H1 (cell line): ENCODE data around the gene KRT84. TPM values are rescaled to one million over a fixed set of nuclear protein-coding genes. Genes with fewer than 3 reads are reported as not detected.

Experiments
- CTCF ChIA-PET: fragments of 300-600 bp; sonication (Branson Sonifier 250); formaldehyde crosslinking; loops from one replicate; lab custom pipeline; 2021; ENCODE audit not compliant: partially characterized antibody; lab: Charles Lee
- POLR2A ChIA-PET: fragments of 300-600 bp; sonication (Branson Sonifier 250); formaldehyde crosslinking; loops from one replicate; lab custom pipeline; 2021; ENCODE audit warnings: inconsistent platforms; ENCODE audit not compliant: partially characterized antibody; lab: Charles Lee
- DNase-seq, 2 experiments: peaks; one replicate each; pipeline versions ENCODE4 v3.0.0 to v3.0.0-alpha.2; 2010 to 2022; ENCODE audit warnings: low spot score in 2 of 2, low read depth in 1 of 2, mixed read lengths in 1 of 2
- FAIRE-seq: peaks from 2 replicates; lab custom pipeline; 2011; peaks lifted over from hg19 to GRCh38; lab: Jason Lieb, UNC
- H2AFZ ChIP-seq: 2 replicates; pipeline ENCODE4 v1.8.1; 2012; ENCODE audit warnings: low read length, inconsistent platforms
- H2AK5ac ChIP-seq: 2 replicates; pipeline ENCODE4 v1.6.1; 2013; ENCODE audit warnings: low read depth, low read length
- H2BK120ac ChIP-seq: replicated peaks from 2 replicates; pipeline ENCODE3; 2013; ENCODE audit warnings: low read depth, low read length, inconsistent platforms
- H2BK12ac ChIP-seq: 2 replicates; pipeline ENCODE4 v1.6.1; 2013; ENCODE audit warnings: low read depth, low read length
- H2BK15ac ChIP-seq: 2 replicates; pipeline ENCODE4 v1.6.1; 2013; ENCODE audit warnings: low read length
- H2BK20ac ChIP-seq: 2 replicates; pipeline ENCODE4 v1.6.1; 2013; ENCODE audit warnings: low read length
- H2BK5ac ChIP-seq: 2 replicates; pipeline ENCODE4 v1.6.1; 2013; ENCODE audit warnings: low read depth, low read length
- H3K14ac ChIP-seq: 2 replicates; pipeline ENCODE4 v1.6.1; 2013; ENCODE audit warnings: inconsistent platforms; ENCODE audit not compliant: insufficient read length
- H3K18ac ChIP-seq: 2 replicates; pipeline ENCODE4 v1.6.1; 2013; ENCODE audit warnings: low read length; ENCODE audit errors: extremely low read depth
- H3K23ac ChIP-seq: 2 replicates; pipeline ENCODE4 v1.6.1; 2013; ENCODE audit warnings: inconsistent platforms; ENCODE audit not compliant: insufficient read length
- H3K23me2 ChIP-seq: 2 replicates; pipeline ENCODE4 v1.6.1; 2013; ENCODE audit warnings: low read depth, low read length
- H3K27ac ChIP-seq: 2 replicates; pipeline ENCODE4 v1.6.1; 2011; ENCODE audit warnings: low read depth, low read length, inconsistent platforms
- H3K27me3 ChIP-seq, 4 experiments: replicated peaks in 1 of 4; 1 replicate in 1 of 4; 2 replicates in 3 of 4; pipeline versions ENCODE4 v1.6.1 to v1.8.1; 2011 to 2013; ENCODE audit warnings: low read length in 3 of 4, mild to moderate bottlenecking in 3 of 4, inconsistent platforms in 2 of 4, mixed read lengths in 2 of 4, moderate library complexity in 1 of 4; ENCODE audit not compliant: control insufficient read depth in 3 of 4, insufficient read depth in 3 of 4; ENCODE audit errors: extremely low read depth in 1 of 4
- H3K36me3 ChIP-seq, 4 experiments: 2 replicates each; pipeline versions ENCODE4 v1.6.1 to v1.8.1; 2011 to 2013; ENCODE audit warnings: mild to moderate bottlenecking in 4 of 4, low read length in 3 of 4, moderate library complexity in 2 of 4, control low read depth in 1 of 4, inconsistent platforms in 1 of 4; ENCODE audit not compliant: insufficient read depth in 4 of 4, control insufficient read depth in 2 of 4
- H3K4ac ChIP-seq: replicated peaks from 2 replicates; pipeline ENCODE3; 2013; ENCODE audit warnings: low read length, low read depth, mixed read lengths, inconsistent platforms; ENCODE audit not compliant: insufficient read length
- H3K4me1 ChIP-seq, 4 experiments: replicated peaks in 1 of 4; 1 replicate in 1 of 4; 2 replicates in 3 of 4; pipeline versions ENCODE4 v1.6.1 to v1.8.1; 2011 to 2013; ENCODE audit warnings: low read length in 3 of 4, inconsistent platforms in 2 of 4, mixed read lengths in 1 of 4; ENCODE audit not compliant: insufficient read depth in 4 of 4, control insufficient read depth in 3 of 4
- H3K4me2 ChIP-seq, 2 experiments: 2 replicates each; pipeline versions ENCODE4 v1.6.1 to v1.8.1; 2011 to 2013; ENCODE audit warnings: low read depth in 2 of 2, low read length in 2 of 2, control low read depth in 1 of 2, inconsistent platforms in 1 of 2, mild to moderate bottlenecking in 1 of 2; ENCODE audit not compliant: insufficient read depth in 1 of 2
- H3K4me3 ChIP-seq, 4 experiments: fragments of 200-600, 300-600 bp in 1 of 4; sonication (generic), shearing (Covaris generic), sonication (Bioruptor Twin) in 1 of 4; 2 replicates each; pipeline versions ENCODE4 v1.5.1 to v1.8.1; 2011 to 2016; ENCODE audit warnings: low read length in 4 of 4, low read depth in 3 of 4, control low read depth in 2 of 4, inconsistent platforms in 2 of 4, mild to moderate bottlenecking in 2 of 4, mixed read lengths in 1 of 4, moderate library complexity in 1 of 4; ENCODE audit not compliant: insufficient read depth in 2 of 4; ENCODE audit errors: extremely low read depth in 1 of 4
- H3K56ac ChIP-seq: replicated peaks from 2 replicates; pipeline ENCODE3; 2013; ENCODE audit warnings: low read depth, mild to moderate bottlenecking, mixed read lengths, low read length, inconsistent platforms; ENCODE audit not compliant: insufficient read length
- H3K79me1 ChIP-seq: 2 replicates; pipeline ENCODE4 v1.6.1; 2013; ENCODE audit warnings: low read depth, low read length, control low read depth
- H3K79me2 ChIP-seq, 2 experiments: 2 replicates each; pipeline versions ENCODE4 v1.6.1 to v1.8.1; 2012 to 2013; ENCODE audit warnings: low read length in 2 of 2, mild to moderate bottlenecking in 2 of 2, inconsistent platforms in 1 of 2; ENCODE audit not compliant: insufficient read depth in 2 of 2, control insufficient read depth in 1 of 2
- H3K9ac ChIP-seq, 4 experiments: replicated peaks in 1 of 4; 1 replicate in 1 of 4; 2 replicates in 3 of 4; pipeline versions ENCODE4 v1.6.1 to v1.8.1; 2011 to 2013; ENCODE audit warnings: low read depth in 3 of 4, low read length in 3 of 4, control low read depth in 2 of 4, mild to moderate bottlenecking in 2 of 4, moderate library complexity in 2 of 4, inconsistent platforms in 1 of 4; ENCODE audit errors: extremely low read depth in 1 of 4
- H3K9me3 ChIP-seq, 2 experiments: 2 replicates each; pipeline versions ENCODE4 v1.6.1 to v1.8.1; 2012 to 2013; ENCODE audit warnings: mild to moderate bottlenecking in 2 of 2, moderate library complexity in 2 of 2, control low read depth in 1 of 2, inconsistent platforms in 1 of 2, low read depth in 1 of 2, low read length in 1 of 2, mixed read lengths in 1 of 2; ENCODE audit not compliant: insufficient read depth in 2 of 2
- H4K20me1 ChIP-seq, 2 experiments: replicated peaks in 1 of 2; 2 replicates each; pipeline versions ENCODE3 to v1.8.1; 2011 to 2013; ENCODE audit warnings: inconsistent platforms in 2 of 2, low read length in 2 of 2, mild to moderate bottlenecking in 1 of 2; ENCODE audit not compliant: insufficient read depth in 2 of 2, control insufficient read depth in 1 of 2
- H4K5ac ChIP-seq: 2 replicates; pipeline ENCODE4 v1.6.1; 2013; ENCODE audit warnings: low read length, low read depth, mixed read lengths, inconsistent platforms; ENCODE audit not compliant: insufficient read length
- H4K8ac ChIP-seq: 2 replicates; pipeline ENCODE4 v1.8.0; 2013; ENCODE audit warnings: mild to moderate bottlenecking, moderate library complexity, low read length, inconsistent platforms; ENCODE audit not compliant: insufficient read depth; ENCODE audit errors: extremely low read depth
- H4K91ac ChIP-seq: replicated peaks from 2 replicates; pipeline ENCODE3; 2013; ENCODE audit warnings: low read length, mixed read lengths, inconsistent platforms; ENCODE audit not compliant: insufficient read length
- ATF2 ChIP-seq: IDR thresholded peaks from 2 replicates; pipeline ENCODE4 v1.6.1; 2012; ENCODE audit warnings: low read length, inconsistent platforms
- CBX5 ChIP-seq: fragments of 300-800, 300-1000 bp; sonication (generic); IDR thresholded peaks from 2 replicates; pipeline ENCODE4 v1.7.1; 2016; ENCODE audit warnings: antibody characterized with exemption, low read length, low read depth
- CEBPB ChIP-seq: IDR thresholded peaks from 2 replicates; pipeline ENCODE4 v1.6.1; 2012; ENCODE audit warnings: low read depth, low read length
- CTBP2 ChIP-seq: IDR thresholded peaks from 2 replicates; pipeline ENCODE4 v1.7.0; 2011; ENCODE audit warnings: borderline replicate concordance, mild to moderate bottlenecking, moderate library complexity, mixed read lengths, low read length; ENCODE audit not compliant: insufficient read depth, insufficient read length
- NANOG ChIP-seq: IDR thresholded peaks from 2 replicates; pipeline ENCODE4 v1.6.1; 2011; ENCODE audit warnings: low read length, low read depth, mild to moderate bottlenecking, inconsistent platforms; ENCODE audit not compliant: insufficient read depth, poor library complexity, severe bottlenecking
- POLR2A ChIP-seq, 2 experiments: IDR thresholded peaks; 1 replicate in 1 of 2; 2 replicates in 1 of 2; pipeline ENCODE4 v1.6.1; 2011; ENCODE audit warnings: low read depth in 2 of 2, low read length in 2 of 2, mild to moderate bottlenecking in 2 of 2; ENCODE audit errors: control extremely low read depth in 1 of 2
- RFX5 ChIP-seq: IDR thresholded peaks from 2 replicates; pipeline ENCODE4 v1.6.1; 2011; ENCODE audit warnings: low read depth, low read length, improper control_type of control experiment, borderline replicate concordance
- SRF ChIP-seq: IDR thresholded peaks from 2 replicates; pipeline ENCODE4 v1.6.1; 2011; ENCODE audit warnings: mild to moderate bottlenecking, low read depth, low read length, moderate library complexity
- TAF1 ChIP-seq: IDR thresholded peaks from 2 replicates; pipeline ENCODE4 v1.6.1; 2011; ENCODE audit warnings: mild to moderate bottlenecking, low read depth, low read length
- WGBS, 2 experiments: shearing (Covaris generic) in 1 of 2; methylation state at CpG; one replicate each; pipeline versions ENCODE4 v1.1.6 to v1.1.7; 2013 to 2015; ENCODE audit warnings: low lambda C conversion rate in 2 of 2, mixed read lengths in 2 of 2, inconsistent platforms in 1 of 2, low coverage in 1 of 2, missing lambda C conversion rate in 1 of 2; ENCODE audit not compliant: insufficient replicate concordance in 2 of 2, insufficient coverage in 1 of 2, insufficient read length in 1 of 2; ENCODE audit errors: extremely low coverage in 1 of 2, missing lambda C conversion rate in 1 of 2; 5-methylcytosine and 5-hydroxymethylcytosine counted together
- polyA plus RNA-seq, 7 experiments: library from polyadenylated mRNA; depleted of rRNA in 3 of 7; stranded (reverse) in 5 of 7; unstranded in 2 of 7; fragments of >200 nt in 5 of 7; fragments of 200-250 nt in 2 of 7; gene quantifications; 1 replicate in 5 of 7; 2 replicates in 1 of 7; 4 replicates in 1 of 7; pipeline versions ENCODE4 v1.2.1 to v1.2.3, GENCODE V29; 2011 to 2013; ENCODE audit warnings: missing spikeins in 2 of 7, mixed read lengths in 2 of 7
- total RNA-seq: library from RNA; stranded (reverse); fragmentation: NEBNext Ultra II Directional; extraction: Animal tissue kit (Norgen Biotek cat#: 25700); gene quantifications from 2 replicates; pipeline ENCODE4 v1.2.1, GENCODE V29; 2021

The KRT84 gene
- total and polyA plus RNA-seq, 2 of the 8 experiments (the other 6 are each of a cell fraction or from before 2014, with no cell fraction given): not detected

- FAIRE-seq: no peak
- Histone ChIP-seq H3K27me3 (no peaks in the 10 kb centered on the region), H2AFZ (no peak overlapping the region), H2BK20ac (no peak overlapping the region), H2BK12ac (no peak overlapping the region), H3K9me3 (no peaks in the 10 kb centered on the region), H3K56ac (no peak overlapping the region), H4K5ac (no peak overlapping the region), H3K14ac (no peak overlapping the region), H3K23me2 (no peaks in the 10 kb centered on the region), H3K27ac (no peak overlapping the region), H3K23ac (no peak overlapping the region), H3K4ac (no peak overlapping the region), H2BK120ac (no peak overlapping the region), H2BK15ac (peak overlapping the region; percentile 61; the same call in 1 of the 2 replicates), H4K8ac (no peak overlapping the region), H4K20me1 (no peaks in the 10 kb centered on the region), H3K18ac (no peak overlapping the region), H3K9ac (no peak overlapping the region), H3K4me1 (peaks cover 0 to 7% (median 1%) of the 10 kb centered on the region in 4 experiments; a peak in 2 of 7 replicates), H3K4me2 (no peak overlapping the region), H3K79me2 (no peaks in the 10 kb centered on the region), H2BK5ac (no peak overlapping the region), H3K36me3 (no peaks in the 10 kb centered on the region), H2AK5ac (no peak overlapping the region), H3K4me3 (no peak overlapping the region), H4K91ac (no peak overlapping the region), H3K79me1 (no peaks in the 10 kb centered on the region; the same call in 1 of the 2 replicates)
- 76% methylated on average over 9 of the region's 9 CpGs; no CpG with 5 or more reads in 1 of the 2 experiments for WGBS, 2 experiments
- ChIA-PET POLR2A (no interaction called here), CTCF (interaction anchor here (0.9 to 11.3 kb wide), 17 partner anchors 9 to 490 kb away, joined by 3 to 112 read pairs (median 8); partner anchors contain the start of gene KRT73)
- no peak for TF ChIP-seq TAF1
- no peak for TF ChIP-seq CTBP2
- no peak for TF ChIP-seq CEBPB
- no peak for TF ChIP-seq RFX5
- TF ChIP-seq ATF2: no peak
- TF ChIP-seq NANOG: no peak
- no peak for TF ChIP-seq CBX5
- TF ChIP-seq SRF: no peak
- no peak for TF ChIP-seq POLR2A (IDR thresholded peaks at IDR 0.05; ENCODE audit: control extremely low read depth in 1 of 2, low read depth in 2 of 2, low read length in 2 of 2)
- no peak for DNase-seq
These were observed 4.1 kb upstream of the KRT84 start for GRCh38 chr12:52389313-52390207.
